T follicular helper cell (primary cell): ENCODE measurements around the gene RSPO1.
"Not testable (repeated sequence)": the region's sequence is repeated elsewhere in the genome, so short reads cannot be mapped to it uniquely, and the experiment has no call there.

Experiments
- DNase-seq: peaks from one replicate; pipeline ENCODE4 v3.0.0-alpha.2; 2020; ENCODE audit warnings: low read depth
- total RNA-seq, 2 experiments: gene quantifications; one replicate each; lab custom pipeline; 2026; lab: John Stamatoyannopoulos, UW

RSPO1 gene
- total RNA-seq, result 0 reads per million in 2 experiments

- DNase-seq, result no peak
Measured at GRCh38 chr1:37634244-37634991, at the start of gene RSPO1. Gene RSPO1, minus strand, starts transcription at chr1:37634892. Its CDS starts 5,231 bp downstream, at chr1:37629661.

GRCh38 chr1:37684182-37684581 lies 49.5 kb upstream of the RSPO1 start:
- DNase-seq, result not testable (repeated sequence)

GRCh38 chr1:37682334-37682987 lies 47.8 kb upstream of the RSPO1 start:
- DNase-seq, result peak; percentile 63

- DNase-seq, result no peak
Measured at GRCh38 chr1:37680933-37681332, 46.2 kb upstream of the RSPO1 start.

GRCh38 chr1:37677808-37678207 lies 43.1 kb upstream of the RSPO1 start:
- DNase-seq, result no peak

GRCh38 chr1:37677143-37677439 lies 42.4 kb upstream of the RSPO1 start:
- no peak for DNase-seq

GRCh38 chr1:37676281-37677142 lies 41.8 kb upstream of the RSPO1 start:
- DNase-seq, result no peak

GRCh38 chr1:37673920-37674319 lies 39.2 kb upstream of the RSPO1 start:
- peak; percentile 58 for DNase-seq

GRCh38 chr1:37672136-37672870 lies 37.6 kb upstream of the RSPO1 start:
- DNase-seq, result no peak

- DNase-seq, result no peak
Measured at GRCh38 chr1:37671261-37671660, 36.6 kb upstream of the RSPO1 start.

GRCh38 chr1:37670133-37670532 lies 35.4 kb upstream of the RSPO1 start:
- no peak for DNase-seq

- DNase-seq, result no peak
Measured at GRCh38 chr1:37667023-37667671, 32.5 kb upstream of the RSPO1 start.

GRCh38 chr1:37666241-37666867 lies 31.7 kb upstream of the RSPO1 start:
- DNase-seq, result no peak

GRCh38 chr1:37663426-37664000 lies 28.8 kb upstream of the RSPO1 start:
- DNase-seq, result no peak

GRCh38 chr1:37662031-37662755 lies 27.5 kb upstream of the RSPO1 start:
- no peak for DNase-seq

- DNase-seq, result no peak
Measured at GRCh38 chr1:37661401-37661800, 26.7 kb upstream of the RSPO1 start.

- no peak for DNase-seq
Measured at GRCh38 chr1:37660664-37661063, 26.0 kb upstream of the RSPO1 start.

GRCh38 chr1:37658486-37658885 lies 23.8 kb upstream of the RSPO1 start:
- no peak for DNase-seq

GRCh38 chr1:37657620-37658412 lies 23.1 kb upstream of the RSPO1 start:
- DNase-seq, result no peak
